WTC11 (cell line): ENCODE data around the gene AKAP13. TPM values are rescaled to one million over a fixed set of nuclear protein-coding genes. Genes with fewer than 3 reads are reported as not detected.
A peak's percentile ranks its signal among the peaks of the same experiment; 100 is the strongest.

Experiments used
- ATAC-seq: fragments of 200-7000 bp; cut with Tn5 transposase; 2 replicates; pipeline ENCODE4 v1.10.0; 2021; ENCODE audit warnings: mild to moderate bottlenecking, moderate library complexity
- CTCF ChIA-PET: fragments of 300-600 bp; sonication (Branson Sonifier 250); formaldehyde crosslinking; loops from one replicate; lab custom pipeline; 2021; ENCODE audit warnings: antibody characterized with exemption; lab: Charles Lee
- POLR2A ChIA-PET: fragments of 350-600 bp; sonication (Branson Sonifier 250); formaldehyde crosslinking; loops from one replicate; lab custom pipeline; 2021; ENCODE audit warnings: antibody characterized with exemption; lab: Charles Lee
- DNase-seq: peaks from one replicate; pipeline ENCODE4 v3.0.0; 2021; ENCODE audit warnings: low spot score
- H3K27ac Mint-ChIP-seq: 2 replicates; pipeline ENCODE4 v1.8.0; 2021; ENCODE audit warnings: mixed read lengths
- H3K27me3 Mint-ChIP-seq: 2 replicates; pipeline ENCODE4 v1.8.0; 2021; ENCODE audit warnings: low read depth, mild to moderate bottlenecking, moderate library complexity, mixed read lengths
- H3K36me3 Mint-ChIP-seq: 2 replicates; pipeline ENCODE4 v1.8.0; 2021; ENCODE audit warnings: mixed read lengths
- H3K4me1 Mint-ChIP-seq: 2 replicates; pipeline ENCODE4 v1.8.0; 2022; ENCODE audit warnings: mixed read lengths
- H3K4me3 Mint-ChIP-seq: 2 replicates; pipeline ENCODE4 v1.8.0; 2021; ENCODE audit warnings: mild to moderate bottlenecking, moderate library complexity, mixed read lengths
- H3K9me3 Mint-ChIP-seq: 2 replicates; pipeline ENCODE4 v1.8.0; 2021; ENCODE audit warnings: mixed read lengths
- CBFB ChIP-seq: sonication (generic); formaldehyde crosslinking; IDR thresholded peaks from 2 replicates; pipeline ENCODE4 v1.8.1; 2022; ENCODE audit warnings: mild to moderate bottlenecking, low read depth, missing genetic modification reagents
- E2F4 ChIP-seq: sonication (generic); formaldehyde crosslinking; IDR thresholded peaks from 2 replicates; pipeline ENCODE4 v1.8.1; 2022; ENCODE audit warnings: low read depth, mild to moderate bottlenecking, moderate library complexity, missing genetic modification reagents, borderline replicate concordance
- ELF4 ChIP-seq: sonication (generic); formaldehyde crosslinking; IDR thresholded peaks from 2 replicates; pipeline ENCODE4 v1.8.1; 2022; ENCODE audit warnings: low read depth, mild to moderate bottlenecking, moderate library complexity, missing genetic modification reagents
- GTF2I ChIP-seq: fragments of 250-450 bp; sonication (Bioruptor Pico); conservative IDR thresholded peaks from 2 replicates; pipeline ENCODE4 v1.4.0; 2021; ENCODE audit warnings: mild to moderate bottlenecking
- IRF2 ChIP-seq: sonication (generic); formaldehyde crosslinking; IDR thresholded peaks from 2 replicates; pipeline ENCODE4 v1.8.0; 2022; ENCODE audit warnings: low read depth, missing genetic modification reagents, borderline replicate concordance
- JUN ChIP-seq: sonication (generic); formaldehyde crosslinking; IDR thresholded peaks from 2 replicates; pipeline ENCODE4 v1.8.0; 2023; ENCODE audit warnings: mild to moderate bottlenecking, missing genetic modification reagents
- MAX ChIP-seq: sonication (generic); formaldehyde crosslinking; IDR thresholded peaks from 2 replicates; pipeline ENCODE4 v1.8.0; 2022; ENCODE audit warnings: mild to moderate bottlenecking, missing genetic modification reagents
- MXD4 ChIP-seq: fragments of 250-450 bp; sonication (Bioruptor Pico); IDR thresholded peaks from 2 replicates; pipeline ENCODE4 v1.8.0; 2021; ENCODE audit warnings: mild to moderate bottlenecking, moderate library complexity, borderline replicate concordance
- PRRX2 ChIP-seq: fragments of 250-450 bp; sonication (Bioruptor Pico); IDR thresholded peaks from 2 replicates; pipeline ENCODE4 v1.8.0; 2021; ENCODE audit warnings: mild to moderate bottlenecking
- SMAD4 ChIP-seq: sonication (generic); formaldehyde crosslinking; IDR thresholded peaks from 2 replicates; pipeline ENCODE4 v1.8.0; 2022; ENCODE audit warnings: mild to moderate bottlenecking, missing genetic modification reagents
- ZBTB21 ChIP-seq: sonication (generic); formaldehyde crosslinking; IDR thresholded peaks from 2 replicates; pipeline ENCODE4 v1.8.1; 2023; ENCODE audit warnings: mild to moderate bottlenecking, missing genetic modification reagents, borderline replicate concordance
- ZBTB43 ChIP-seq: sonication (generic); formaldehyde crosslinking; IDR thresholded peaks from 2 replicates; pipeline ENCODE4 v1.8.1; 2023; ENCODE audit warnings: mild to moderate bottlenecking, missing genetic modification reagents
- ZNF317 ChIP-seq: sonication (generic); formaldehyde crosslinking; IDR thresholded peaks from 2 replicates; pipeline ENCODE4 v1.8.1; 2023; ENCODE audit warnings: low read depth, mild to moderate bottlenecking, moderate library complexity, missing genetic modification reagents, borderline replicate concordance
- ZNF416 ChIP-seq: fragments of 250-450 bp; sonication (Bioruptor Pico); IDR thresholded peaks from 2 replicates; pipeline ENCODE4 v1.9.0; 2021; ENCODE audit warnings: mild to moderate bottlenecking, inconsistent platforms
- ZNF423 ChIP-seq: fragments of 250-450 bp; sonication (Bioruptor Pico); IDR thresholded peaks from 2 replicates; pipeline ENCODE4 v2.1.2; 2022; ENCODE audit warnings: mild to moderate bottlenecking, moderate library complexity
- ZNF671 ChIP-seq: fragments of 250-450 bp; sonication (Bioruptor Pico); IDR thresholded peaks from 2 replicates; pipeline ENCODE4 v1.8.0; 2021; ENCODE audit warnings: mild to moderate bottlenecking
- total RNA-seq: library from RNA; stranded (reverse); gene quantifications from 3 replicates; pipeline ENCODE4 v1.2.3, GENCODE V29; 2021
- TF ChIP-seq, protein P1 (sequence below): sonication (generic); formaldehyde crosslinking; IDR thresholded peaks from 2 replicates; pipeline ENCODE4 v1.8.1; 2022; ENCODE audit warnings: missing genetic modification reagents, borderline replicate concordance
- TF ChIP-seq, protein P2 (sequence below): sonication (generic); formaldehyde crosslinking; IDR thresholded peaks from 2 replicates; pipeline ENCODE4 v1.8.1; 2022; ENCODE audit warnings: mild to moderate bottlenecking, moderate library complexity, missing genetic modification reagents

AKAP13 gene
- total RNA-seq, 1 experiment from 2014 or later = 50.3 TPM

DNA sequence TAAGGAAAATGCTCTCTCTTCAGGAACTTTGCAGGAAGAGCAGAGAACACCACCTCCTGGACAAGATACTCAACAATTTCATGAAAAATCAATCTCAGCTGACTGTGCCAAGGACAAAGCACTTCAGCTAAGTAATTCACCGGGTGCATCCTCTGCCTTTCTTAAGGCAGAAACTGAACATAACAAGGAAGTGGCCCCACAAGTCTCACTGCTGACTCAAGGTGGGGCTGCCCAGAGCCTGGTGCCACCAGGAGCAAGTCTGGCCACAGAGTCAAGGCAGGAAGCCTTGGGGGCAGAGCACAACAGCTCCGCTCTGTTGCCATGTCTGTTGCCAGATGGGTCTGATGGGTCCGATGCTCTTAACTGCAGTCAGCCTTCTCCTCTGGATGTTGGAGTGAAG is 200.5 kb downstream of the AKAP13 start:
- peaks cover 20% of the 10 kb centered on the region for H3K4me1 Mint-ChIP-seq
- H3K36me3 Mint-ChIP-seq = peaks cover 22% of the 10 kb centered on the region; the same call in 1 of the 2 replicates
- no peak overlapping the region for H3K4me3 Mint-ChIP-seq
- ChIA-PET POLR2A (no interaction called here), CTCF (interaction anchor here (0.7 to 1.7 kb wide), 3 partner anchors 75 to 284 kb away, joined by 3 to 4 read pairs (median 3); no protein-coding TSS in a partner anchor)
- ATAC-seq (no peak), DNase-seq (no peak)
- TF ChIP-seq, protein P1, sequence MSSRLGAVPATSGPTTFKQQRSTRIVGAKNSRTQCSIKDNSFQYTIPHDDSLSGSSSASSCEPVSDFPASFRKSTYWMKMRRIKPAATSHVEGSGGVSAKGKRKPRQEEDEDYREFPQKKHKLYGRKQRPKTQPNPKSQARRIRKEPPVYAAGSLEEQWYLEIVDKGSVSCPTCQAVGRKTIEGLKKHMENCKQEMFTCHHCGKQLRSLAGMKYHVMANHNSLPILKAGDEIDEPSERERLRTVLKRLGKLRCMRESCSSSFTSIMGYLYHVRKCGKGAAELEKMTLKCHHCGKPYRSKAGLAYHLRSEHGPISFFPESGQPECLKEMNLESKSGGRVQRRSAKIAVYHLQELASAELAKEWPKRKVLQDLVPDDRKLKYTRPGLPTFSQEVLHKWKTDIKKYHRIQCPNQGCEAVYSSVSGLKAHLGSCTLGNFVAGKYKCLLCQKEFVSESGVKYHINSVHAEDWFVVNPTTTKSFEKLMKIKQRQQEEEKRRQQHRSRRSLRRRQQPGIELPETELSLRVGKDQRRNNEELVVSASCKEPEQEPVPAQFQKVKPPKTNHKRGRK (CRISPR knock-in tag) = no peak
- TF ChIP-seq ZNF671 (CRISPR knock-in tag) (no peak), ZBTB21 (CRISPR knock-in tag) (no peak), IRF2 (no peak), CBFB (CRISPR knock-in tag) (no peak), PRRX2 (no peak), ELF4 (CRISPR knock-in tag) (no peak), JUN (no peak), ZBTB43 (CRISPR knock-in tag) (no peak), E2F4 (CRISPR knock-in tag) (no peak), ZNF317 (CRISPR knock-in tag) (no peak), GTF2I (CRISPR knock-in tag) (no peak), ZNF416 (CRISPR knock-in tag) (no peak), MAX (no peak), MXD4 (no peak), ZNF423 (CRISPR knock-in tag) (no peak)
- TF ChIP-seq, protein P2, sequence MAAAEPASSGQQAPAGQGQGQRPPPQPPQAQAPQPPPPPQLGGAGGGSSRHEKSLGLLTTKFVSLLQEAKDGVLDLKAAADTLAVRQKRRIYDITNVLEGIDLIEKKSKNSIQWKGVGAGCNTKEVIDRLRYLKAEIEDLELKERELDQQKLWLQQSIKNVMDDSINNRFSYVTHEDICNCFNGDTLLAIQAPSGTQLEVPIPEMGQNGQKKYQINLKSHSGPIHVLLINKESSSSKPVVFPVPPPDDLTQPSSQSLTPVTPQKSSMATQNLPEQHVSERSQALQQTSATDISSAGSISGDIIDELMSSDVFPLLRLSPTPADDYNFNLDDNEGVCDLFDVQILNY (CRISPR knock-in tag) = no peak
- no peaks in the 10 kb centered on the region for H3K27me3 Mint-ChIP-seq
- H3K9me3 Mint-ChIP-seq = no peaks in the 10 kb centered on the region
- H3K27ac Mint-ChIP-seq = no peak overlapping the region

DNA sequence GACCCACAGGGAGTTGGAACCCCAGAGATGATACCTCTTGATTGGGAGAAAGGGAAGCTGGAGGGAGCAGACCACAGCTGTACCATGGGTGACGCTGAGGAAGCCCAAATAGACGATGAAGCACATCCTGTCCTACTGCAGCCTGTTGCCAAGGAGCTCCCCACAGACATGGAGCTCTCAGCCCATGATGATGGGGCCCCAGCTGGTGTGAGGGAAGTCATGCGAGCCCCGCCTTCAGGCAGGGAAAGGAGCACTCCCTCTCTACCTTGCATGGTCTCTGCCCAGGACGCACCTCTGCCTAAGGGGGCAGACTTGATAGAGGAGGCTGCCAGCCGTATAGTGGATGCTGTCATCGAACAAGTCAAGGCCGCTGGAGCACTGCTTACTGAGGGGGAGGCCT is 201.1 kb downstream of the AKAP13 start:
- CTCF ChIA-PET = no interaction called here
- no peak overlapping the region for H3K4me3 Mint-ChIP-seq
- POLR2A ChIA-PET = no interaction called here
- H3K27ac Mint-ChIP-seq = peak overlapping the region; percentile 64; the same call in 1 of the 2 replicates
- H3K36me3 Mint-ChIP-seq = peaks cover 22% of the 10 kb centered on the region; the same call in 1 of the 2 replicates
- no peak for DNase-seq
- no peak for TF ChIP-seq SMAD4 (CRISPR knock-in tag)
- peaks cover 20% of the 10 kb centered on the region for H3K4me1 Mint-ChIP-seq
- H3K27me3 Mint-ChIP-seq = no peaks in the 10 kb centered on the region
- H3K9me3 Mint-ChIP-seq = no peaks in the 10 kb centered on the region
- no peak for ATAC-seq
